HepG2 (cell line): ENCODE data around the gene METTL26. TPM values are rescaled to one million over a fixed set of nuclear protein-coding genes. Genes with fewer than 3 reads are reported as not detected.

Experiments
- ATAC-seq: fragments of 200-7000 bp; cut with Tn5 transposase; 3 replicates; pipeline ENCODE4 v1.9.1; 2020; ENCODE audit warnings: mild to moderate bottlenecking, moderate library complexity
- BruUV-seq: library from RNA; stranded (reverse); fragments of 400-500 nt; replicated peaks from 2 replicates; lab custom pipeline; 2021; lab: Mats Ljungman, UMichigan
- CTCF ChIA-PET: fragments of 300-600 bp; formaldehyde crosslinking; extraction: SDS; loops from one replicate; lab custom pipeline; 2021; ENCODE audit warnings: low total read pairs, inconsistent platforms, low intra/inter-chr PET ratio; lab: Yijun Ruan, JAX
- POLR2A ChIA-PET: fragments of 350-600 bp; sonication (Branson Sonifier 250); formaldehyde crosslinking; loops from one replicate; lab custom pipeline; 2020; ENCODE audit warnings: antibody characterized with exemption, inconsistent platforms; lab: Yijun Ruan, JAX
- DNase-seq: peaks from one replicate; pipeline ENCODE4 v3.0.0-alpha.2; 2015; ENCODE audit warnings: low spot score
- FAIRE-seq: peaks from 3 replicates; lab custom pipeline; 2011; peaks lifted over from hg19 to GRCh38; lab: Jason Lieb, UNC
- H2AFZ ChIP-seq: one replicate; pipeline ENCODE4 v1.6.1; 2011; ENCODE audit warnings: low read length, inconsistent platforms
- H3K27ac ChIP-seq: fragments of 300-600 bp; 3 replicates; pipeline ENCODE4 v1.8.0; 2011; ENCODE audit warnings: mixed run types, mild to moderate bottlenecking, mixed read lengths, low read length, inconsistent platforms; ENCODE audit not compliant: insufficient read depth; ENCODE audit errors: extremely low read length
- H3K27me3 ChIP-seq, 2 experiments: fragments of 200-600 bp in 1 of 2; 2 replicates in 1 of 2; 3 replicates in 1 of 2; pipeline versions ENCODE4 v1.6.0 to v1.8.0; 2011; ENCODE audit warnings: low read length in 2 of 2, mild to moderate bottlenecking in 2 of 2, moderate library complexity in 2 of 2, inconsistent platforms in 1 of 2; ENCODE audit not compliant: insufficient read depth in 2 of 2, control insufficient read depth in 1 of 2
- H3K36me3 ChIP-seq, 2 experiments: fragments of 200-600 bp in 1 of 2; replicated peaks in 1 of 2; 2 replicates in 1 of 2; 3 replicates in 1 of 2; pipeline versions ENCODE4 v1.5.1 to v1.8.0; 2011; ENCODE audit warnings: low read length in 2 of 2, inconsistent platforms in 1 of 2; ENCODE audit not compliant: insufficient read depth in 2 of 2, control insufficient read depth in 1 of 2
- H3K4me1 ChIP-seq: 2 replicates; pipeline ENCODE4 v1.5.1; 2012; ENCODE audit warnings: low read length, inconsistent platforms; ENCODE audit not compliant: insufficient read depth
- H3K4me2 ChIP-seq: 2 replicates; pipeline ENCODE4 v1.6.0; 2011; ENCODE audit warnings: low read depth, low read length, inconsistent platforms
- H3K4me3 ChIP-seq, 3 experiments: fragments of 200-600 bp in 1 of 3; sonication (generic), shearing (Covaris generic) in 1 of 3; replicated peaks in 1 of 3; 2 replicates each; pipeline ENCODE4 v1.5.1; 2011 to 2016; ENCODE audit warnings: low read length in 3 of 3, inconsistent platforms in 2 of 3, low read depth in 2 of 3, mild to moderate bottlenecking in 2 of 3, control low read depth in 1 of 3, mixed read lengths in 1 of 3; ENCODE audit not compliant: insufficient read depth in 1 of 3
- H3K79me2 ChIP-seq: one replicate; pipeline ENCODE4 v1.6.1; 2011; ENCODE audit warnings: low read length, inconsistent platforms; ENCODE audit not compliant: insufficient read depth
- H3K9ac ChIP-seq: 2 replicates; pipeline ENCODE4 v1.6.0; 2011; ENCODE audit warnings: mild to moderate bottlenecking, low read depth, low read length, inconsistent platforms; ENCODE audit not compliant: insufficient read depth
- H3K9me3 ChIP-seq: 2 replicates; pipeline ENCODE4 v1.5.1; 2012; ENCODE audit warnings: mild to moderate bottlenecking, low read length
- H4K20me1 ChIP-seq: 2 replicates; pipeline ENCODE4 v1.6.0; 2011; ENCODE audit warnings: inconsistent platforms, mild to moderate bottlenecking, low read length, moderate library complexity; ENCODE audit not compliant: insufficient read depth
- EEA1 ChIP-seq: sonication (generic); formaldehyde crosslinking; IDR thresholded peaks from 2 replicates; pipeline ENCODE4 v1.5.1; 2020; ENCODE audit warnings: mild to moderate bottlenecking, missing genetic modification reagents, borderline replicate concordance
- ESRRA ChIP-seq: sonication (generic); formaldehyde crosslinking; IDR thresholded peaks from 2 replicates; pipeline ENCODE4 v1.5.1; 2020; ENCODE audit warnings: mild to moderate bottlenecking, low read depth, missing genetic modification reagents
- MYPOP ChIP-seq: sonication (generic); formaldehyde crosslinking; IDR thresholded peaks from 2 replicates; pipeline ENCODE4 v1.8.1; 2023; ENCODE audit warnings: mild to moderate bottlenecking, moderate library complexity, missing genetic modification reagents
- NFE2L1 ChIP-seq: sonication (generic); formaldehyde crosslinking; IDR thresholded peaks from 2 replicates; pipeline ENCODE4 v1.4.0; 2020; ENCODE audit warnings: missing genetic modification reagents, mild to moderate bottlenecking, borderline replicate concordance
- SMC3 ChIP-seq: IDR thresholded peaks from 2 replicates; pipeline ENCODE4 v1.6.1; 2011; ENCODE audit warnings: low read length, improper control_type of control experiment
- SOX13 ChIP-seq, 3 experiments: fragments of 450-650 bp in 1 of 3; sonication (generic) in 1 of 3; formaldehyde crosslinking in 1 of 3; IDR thresholded peaks in 2 of 3; conservative IDR thresholded peaks in 1 of 3; 2 replicates each; pipeline versions ENCODE4 v1.5.0 to v1.6.1; 2016 to 2020; ENCODE audit warnings: antibody characterized with exemption in 1 of 3, mild to moderate bottlenecking in 1 of 3, missing compliant biosample characterization in 1 of 3, missing genetic modification reagents in 1 of 3, moderate library complexity in 1 of 3
- THAP11 ChIP-seq: IDR thresholded peaks from 2 replicates; pipeline ENCODE4 v1.6.1; 2016; ENCODE audit warnings: missing biosample characterization, missing genetic modification reagents
- ZIK1 ChIP-seq: sonication (generic); formaldehyde crosslinking; IDR thresholded peaks from 2 replicates; pipeline ENCODE4 v1.5.0; 2020; ENCODE audit warnings: mild to moderate bottlenecking, low read depth, missing genetic modification reagents, borderline replicate concordance
- ZKSCAN8 ChIP-seq: IDR thresholded peaks from 2 replicates; pipeline ENCODE4 v1.6.1; 2016; ENCODE audit warnings: borderline replicate concordance, missing genetic modification reagents, missing compliant biosample characterization
- ZNF414 ChIP-seq: sonication (generic); formaldehyde crosslinking; IDR thresholded peaks from 2 replicates; pipeline ENCODE4 v1.5.0; 2020; ENCODE audit warnings: missing genetic modification reagents
- ZNF468 ChIP-seq: sonication (generic); formaldehyde crosslinking; IDR thresholded peaks from 2 replicates; pipeline ENCODE4 v1.8.0; 2022; ENCODE audit warnings: mild to moderate bottlenecking, moderate library complexity, missing genetic modification reagents
- ZNF766 ChIP-seq: sonication (generic); formaldehyde crosslinking; IDR thresholded peaks from 2 replicates; pipeline ENCODE4 v1.5.0; 2020; ENCODE audit warnings: missing genetic modification reagents, borderline replicate concordance
- ZSCAN31 ChIP-seq: sonication (generic); formaldehyde crosslinking; IDR thresholded peaks from 2 replicates; pipeline ENCODE4 v1.5.0; 2020; ENCODE audit warnings: low read depth, mild to moderate bottlenecking, missing genetic modification reagents
- WGBS: methylation state at CpG from one replicate; pipeline ENCODE4 v1.1.6; 2017; ENCODE audit warnings: low lambda C conversion rate; 5-methylcytosine and 5-hydroxymethylcytosine counted together
- in situ Hi-C: cut with HindIII; loops from 2 replicates; pipeline ENCODE4 v1.10.0; 2017; ENCODE audit warnings: low pct_unique_long_range_greater_than_20kb; ENCODE audit not compliant: extremely low pct_ligation_motif_present
- intact Hi-C: fragments of 100-400 bp; cut with micrococcal nuclease; formaldehyde crosslinking; loops from one replicate; pipeline ENCODE4 v1.10.0; 2022; ENCODE audit not compliant: unreplicated experiment
- polyA plus RNA-seq, 8 experiments: library from polyadenylated mRNA; depleted of rRNA in 3 of 8; stranded (reverse) in 7 of 8; unstranded in 1 of 8; fragments of >200 nt; fragmentation: Illumina TruSeq in 4 of 8; extraction: Trizol in 4 of 8; gene quantifications; 2 replicates each; pipeline versions ENCODE4 v1.2.1 to v1.2.3, GENCODE V29; 2011 to 2016; ENCODE audit warnings: low read depth in 4 of 8, missing spikeins in 1 of 8, mixed read lengths in 1 of 8; ENCODE audit not compliant: insufficient read depth in 1 of 8
- total RNA-seq, 5 experiments: library from RNA; depleted of rRNA; stranded (reverse); fragments of >200 nt; fragmentation: Illumina TruSeq; extraction: Trizol; gene quantifications; 2 replicates each; pipeline ENCODE4 v1.2.3, GENCODE V29; 2016; ENCODE audit warnings: low read depth in 1 of 5
- TF ChIP-seq, protein P1 (sequence below): sonication (generic); formaldehyde crosslinking; IDR thresholded peaks from 2 replicates; pipeline ENCODE4 v1.4.0; 2020; ENCODE audit warnings: missing genetic modification reagents
- TF ChIP-seq, protein P2 (sequence below): sonication (generic); formaldehyde crosslinking; IDR thresholded peaks from 2 replicates; pipeline ENCODE4 v1.8.0; 2022; ENCODE audit warnings: mild to moderate bottlenecking, missing genetic modification reagents; ENCODE audit not compliant: insufficient replicate concordance

The METTL26 gene
- total and polyA plus RNA-seq, 2 of the 13 experiments (the other 11 are each of a cell fraction or from before 2014, with no cell fraction given): 65.5 to 70.1 TPM

GRCh38 chr16:667780-668518 is 31.8 kb upstream of the METTL26 start, which contains the start of gene RHOT2:
RHOT2 (plus strand) TSS chr16:668132; CDS start chr16:668200, 68 bp downstream.
- no peaks in the 10 kb centered on the region for H3K9me3 ChIP-seq
- peaks cover 17% of the 10 kb centered on the region for H3K79me2 ChIP-seq
- ATAC-seq: peak; percentile 91
- peak; percentile 77 for DNase-seq
- peaks cover 18% of the 10 kb centered on the region for H3K4me1 ChIP-seq
- intact Hi-C loops (no loop called here), in situ Hi-C loops (no loop called here)
- H4K20me1 ChIP-seq: no peaks in the 10 kb centered on the region
- WGBS: 3% methylated on average over 17 of the region's 78 CpGs
- peak within 1 kb of the TSS; percentile 83 for H2AFZ ChIP-seq
- H3K4me3 ChIP-seq: peak within 1 kb of the TSS; percentile 87 to 96 (median 91)
- FAIRE-seq: no peak
- POLR2A ChIA-PET: interaction anchor here (0.7 to 2.0 kb wide), 9 partner anchors 8 to 32 kb away, joined by 3 to 8 read pairs (median 5); partner anchors contain the start of genes METTL26, RHBDL1, STUB1 and WDR24
- peak within 1 kb of the TSS; percentile 93 for H3K9ac ChIP-seq
- peaks cover 17 to 34% of the 10 kb centered on the region in 2 experiments; a peak in 4 of 5 replicates for H3K36me3 ChIP-seq
- no peaks in the 10 kb centered on the region for H3K27me3 ChIP-seq
- peak within 1 kb of the TSS; percentile 92 for H3K4me2 ChIP-seq
- BruUV-seq: no TSS peak
- CTCF ChIA-PET: interaction anchor here (1.0 to 1.4 kb wide), 3 partner anchors 9 to 18 kb away, joined by 3 to 4 read pairs (median 4); partner anchors contain the start of gene STUB1
- peak within 1 kb of the TSS; percentile 58 for H3K27ac ChIP-seq
- TF ChIP-seq SOX13 (IDR thresholded peaks at IDR 0.05) (no peak), SOX13 (CRISPR knock-in tag; conservative IDR thresholded peaks at IDR 0.05 in 1 of 2, IDR thresholded peaks at IDR 0.05 in 1 of 2) (peak in 1 of 2 experiments; percentile 16; a peak in 1 of 4 replicates), ZNF468 (CRISPR knock-in tag) (no peak; the same call in 1 of the 2 replicates), SMC3 (no peak), EEA1 (CRISPR knock-in tag) (peak; percentile 38; the same call in 1 of the 2 replicates), ZSCAN31 (peak; percentile 44; the same call in 1 of the 2 replicates), THAP11 (peak; percentile 95), ZKSCAN8 (CRISPR knock-in tag) (0 out of 2 replicates have a peak, but pooled peaks have one; percentile 54), ESRRA (CRISPR knock-in tag) (peak; percentile 62; the same call in 1 of the 2 replicates), NFE2L1 (CRISPR knock-in tag) (no peak), ZNF414 (CRISPR knock-in tag) (no peak), MYPOP (CRISPR knock-in tag) (peak; percentile 73; the same call in 1 of the 2 replicates), ZNF766 (CRISPR knock-in tag) (peak; percentile 73; the same call in 1 of the 2 replicates), ZIK1 (CRISPR knock-in tag) (peak; percentile 94; the same call in 1 of the 2 replicates)
- TF ChIP-seq, protein P1, sequence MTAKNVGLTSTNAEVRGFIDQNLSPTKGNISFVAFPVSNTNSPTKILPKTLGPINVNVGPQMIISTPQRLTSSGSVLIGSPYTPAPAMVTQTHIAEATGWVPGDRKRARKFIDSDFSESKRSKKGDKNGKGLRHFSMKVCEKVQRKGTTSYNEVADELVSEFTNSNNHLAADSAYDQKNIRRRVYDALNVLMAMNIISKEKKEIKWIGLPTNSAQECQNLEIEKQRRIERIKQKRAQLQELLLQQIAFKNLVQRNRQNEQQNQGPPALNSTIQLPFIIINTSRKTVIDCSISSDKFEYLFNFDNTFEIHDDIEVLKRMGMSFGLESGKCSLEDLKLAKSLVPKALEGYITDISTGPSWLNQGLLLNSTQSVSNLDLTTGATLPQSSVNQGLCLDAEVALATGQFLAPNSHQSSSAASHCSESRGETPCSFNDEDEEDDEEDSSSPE (CRISPR knock-in tag): peak; percentile 93
- TF ChIP-seq, protein P2, sequence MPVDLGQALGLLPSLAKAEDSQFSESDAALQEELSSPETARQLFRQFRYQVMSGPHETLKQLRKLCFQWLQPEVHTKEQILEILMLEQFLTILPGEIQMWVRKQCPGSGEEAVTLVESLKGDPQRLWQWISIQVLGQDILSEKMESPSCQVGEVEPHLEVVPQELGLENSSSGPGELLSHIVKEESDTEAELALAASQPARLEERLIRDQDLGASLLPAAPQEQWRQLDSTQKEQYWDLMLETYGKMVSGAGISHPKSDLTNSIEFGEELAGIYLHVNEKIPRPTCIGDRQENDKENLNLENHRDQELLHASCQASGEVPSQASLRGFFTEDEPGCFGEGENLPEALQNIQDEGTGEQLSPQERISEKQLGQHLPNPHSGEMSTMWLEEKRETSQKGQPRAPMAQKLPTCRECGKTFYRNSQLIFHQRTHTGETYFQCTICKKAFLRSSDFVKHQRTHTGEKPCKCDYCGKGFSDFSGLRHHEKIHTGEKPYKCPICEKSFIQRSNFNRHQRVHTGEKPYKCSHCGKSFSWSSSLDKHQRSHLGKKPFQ (CRISPR knock-in tag): peak; percentile 79
